HUES48 (cell line): ENCODE data around the gene PRICKLE2.

Source experiments
- H3K27ac ChIP-seq: one replicate; pipeline ENCODE4 v1.7.0; 2013; ENCODE audit warnings: low read depth, low read length, inconsistent platforms
- H3K27me3 ChIP-seq: 2 replicates; pipeline ENCODE4 v1.6.1; 2013; ENCODE audit warnings: mild to moderate bottlenecking, low read length; ENCODE audit not compliant: control insufficient read depth, insufficient read depth
- H3K36me3 ChIP-seq: 2 replicates; pipeline ENCODE4 v1.6.1; 2013; ENCODE audit warnings: low read length; ENCODE audit not compliant: control insufficient read depth, insufficient read depth
- H3K4me1 ChIP-seq: 2 replicates; pipeline ENCODE4 v1.6.1; 2013; ENCODE audit warnings: mild to moderate bottlenecking, low read length; ENCODE audit not compliant: control insufficient read depth, insufficient read depth
- H3K4me3 ChIP-seq: 2 replicates; pipeline ENCODE4 v1.5.1; 2013; ENCODE audit warnings: mild to moderate bottlenecking, low read depth, low read length
- H3K9ac ChIP-seq: 2 replicates; pipeline ENCODE4 v1.6.1; 2013; ENCODE audit warnings: mild to moderate bottlenecking, low read depth, low read length, moderate library complexity
- H3K9me3 ChIP-seq: 2 replicates; pipeline ENCODE4 v1.6.1; 2013; ENCODE audit warnings: low read length; ENCODE audit not compliant: control insufficient read depth, insufficient read depth

Gene PRICKLE2

GRCh38 chr3:64053581-64053980 lies 171.7 kb downstream of the PRICKLE2 start:
- no peaks in the 10 kb centered on the region for H3K27me3 ChIP-seq
- no peak overlapping the region for H3K27ac ChIP-seq
- peaks cover 19% of the 10 kb centered on the region for H3K4me1 ChIP-seq
- H3K36me3 ChIP-seq, result no peaks in the 10 kb centered on the region
- no peak overlapping the region for H3K9ac ChIP-seq
- no peak overlapping the region for H3K4me3 ChIP-seq
- no peaks in the 10 kb centered on the region for H3K9me3 ChIP-seq

- H3K27me3 ChIP-seq, result no peaks in the 10 kb centered on the region
- peaks cover 23% of the 10 kb centered on the region for H3K4me1 ChIP-seq
- no peaks in the 10 kb centered on the region for H3K9me3 ChIP-seq
- no peaks in the 10 kb centered on the region for H3K36me3 ChIP-seq
- no peak overlapping the region for H3K9ac ChIP-seq
- no peak overlapping the region for H3K27ac ChIP-seq
- no peak overlapping the region for H3K4me3 ChIP-seq
Measured at GRCh38 chr3:64053117-64053516, 172.1 kb downstream of the PRICKLE2 start.

GRCh38 chr3:64049832-64050231 lies 175.4 kb downstream of the PRICKLE2 start:
- Histone ChIP-seq H3K4me1 (peaks cover 36% of the 10 kb centered on the region), H3K27me3 (no peaks in the 10 kb centered on the region), H3K9me3 (no peaks in the 10 kb centered on the region), H3K9ac (no peak overlapping the region), H3K36me3 (no peaks in the 10 kb centered on the region), H3K27ac (peak overlapping the region; percentile 82), H3K4me3 (no peak overlapping the region)

- Histone ChIP-seq H3K4me1 (peaks cover 36% of the 10 kb centered on the region), H3K27me3 (no peaks in the 10 kb centered on the region), H3K36me3 (no peaks in the 10 kb centered on the region), H3K4me3 (no peak overlapping the region), H3K9me3 (no peaks in the 10 kb centered on the region), H3K27ac (peak overlapping the region; percentile 82), H3K9ac (no peak overlapping the region)
Measured at GRCh38 chr3:64049136-64049535, 176.1 kb downstream of the PRICKLE2 start.

- Histone ChIP-seq H3K9me3 (no peaks in the 10 kb centered on the region), H3K36me3 (no peaks in the 10 kb centered on the region), H3K4me1 (peaks cover 36% of the 10 kb centered on the region), H3K27ac (peak overlapping the region; percentile 82), H3K27me3 (no peaks in the 10 kb centered on the region), H3K9ac (no peak overlapping the region), H3K4me3 (no peak overlapping the region)
Measured at GRCh38 chr3:64048631-64049061, 176.6 kb downstream of the PRICKLE2 start.

- Histone ChIP-seq H3K9ac (no peak overlapping the region), H3K4me3 (no peak overlapping the region), H3K4me1 (peaks cover 36% of the 10 kb centered on the region), H3K36me3 (no peaks in the 10 kb centered on the region), H3K27me3 (no peaks in the 10 kb centered on the region), H3K9me3 (no peaks in the 10 kb centered on the region), H3K27ac (peak overlapping the region; percentile 82)
Measured at GRCh38 chr3:64047787-64048186, 177.5 kb downstream of the PRICKLE2 start.

GRCh38 chr3:64046996-64047594 lies 178.2 kb downstream of the PRICKLE2 start:
- no peaks in the 10 kb centered on the region for H3K36me3 ChIP-seq
- no peak overlapping the region for H3K27ac ChIP-seq
- H3K27me3 ChIP-seq, result no peaks in the 10 kb centered on the region
- H3K4me3 ChIP-seq, result no peak overlapping the region
- H3K4me1 ChIP-seq, result peaks cover 36% of the 10 kb centered on the region
- no peak overlapping the region for H3K9ac ChIP-seq
- H3K9me3 ChIP-seq, result no peaks in the 10 kb centered on the region

GRCh38 chr3:64046592-64046991 lies 178.7 kb downstream of the PRICKLE2 start:
- Histone ChIP-seq H3K9me3 (no peaks in the 10 kb centered on the region), H3K27me3 (no peaks in the 10 kb centered on the region), H3K9ac (no peak overlapping the region), H3K4me1 (peaks cover 36% of the 10 kb centered on the region), H3K36me3 (no peaks in the 10 kb centered on the region), H3K27ac (no peak overlapping the region), H3K4me3 (no peak overlapping the region)

- Histone ChIP-seq H3K27ac (no peak overlapping the region), H3K9ac (no peak overlapping the region), H3K9me3 (no peaks in the 10 kb centered on the region), H3K4me3 (no peak overlapping the region), H3K4me1 (peaks cover 11% of the 10 kb centered on the region), H3K27me3 (no peaks in the 10 kb centered on the region), H3K36me3 (no peaks in the 10 kb centered on the region)
Measured at GRCh38 chr3:64042952-64043351, 182.3 kb downstream of the PRICKLE2 start.
